ENCODE measurements around the gene LMF1.

The LMF1 gene

GRCh38 chr16:943971-944370 lies 26.8 kb downstream of the LMF1 start:
- H3K27ac ChIP-seq (ENCODE audit: low read depth, low read length) = no peak overlapping the region
- no peaks in the 10 kb centered on the region for H3K79me2 ChIP-seq (ENCODE audit: insufficient read depth, low read length)
- H3F3A ChIP-seq (ENCODE audit: insufficient read depth) = no peaks in the 10 kb centered on the region
- no peaks in the 10 kb centered on the region for H3K27me3 ChIP-seq (ENCODE audit: low read length)
- no peak overlapping the region for H3K4me2 ChIP-seq (ENCODE audit: low read depth, low read length, poor library complexity, severe bottlenecking)
- no peaks in the 10 kb centered on the region for H3K9me2 ChIP-seq (replicated peaks; ENCODE audit: insufficient read depth, low read length)
- no peak overlapping the region for H3K4me3 ChIP-seq (ENCODE audit: insufficient read depth, low read length, poor library complexity, severe bottlenecking)
- peaks cover 7% of the 10 kb centered on the region for H3K9me3 ChIP-seq (ENCODE audit: insufficient read depth, low read length)
- no peaks in the 10 kb centered on the region for H3K36me3 ChIP-seq (ENCODE audit: low read length)
- H4K20me1 ChIP-seq (ENCODE audit: low read depth, low read length) = no peaks in the 10 kb centered on the region
- H3K9ac ChIP-seq (ENCODE audit: low read length) = no peak overlapping the region
- TF ChIP-seq CTCF (IDR thresholded peaks at IDR 0.05; ENCODE audit: insufficient read depth, low read length, poor library complexity, severe bottlenecking) (no peak), EZH2phosphoT487 (conservative IDR thresholded peaks at IDR 0.05; ENCODE audit: low read length) (no peak)
- no peak overlapping the region for H2AFZ ChIP-seq (ENCODE audit: low read depth, low read length, severe bottlenecking)

DNA sequence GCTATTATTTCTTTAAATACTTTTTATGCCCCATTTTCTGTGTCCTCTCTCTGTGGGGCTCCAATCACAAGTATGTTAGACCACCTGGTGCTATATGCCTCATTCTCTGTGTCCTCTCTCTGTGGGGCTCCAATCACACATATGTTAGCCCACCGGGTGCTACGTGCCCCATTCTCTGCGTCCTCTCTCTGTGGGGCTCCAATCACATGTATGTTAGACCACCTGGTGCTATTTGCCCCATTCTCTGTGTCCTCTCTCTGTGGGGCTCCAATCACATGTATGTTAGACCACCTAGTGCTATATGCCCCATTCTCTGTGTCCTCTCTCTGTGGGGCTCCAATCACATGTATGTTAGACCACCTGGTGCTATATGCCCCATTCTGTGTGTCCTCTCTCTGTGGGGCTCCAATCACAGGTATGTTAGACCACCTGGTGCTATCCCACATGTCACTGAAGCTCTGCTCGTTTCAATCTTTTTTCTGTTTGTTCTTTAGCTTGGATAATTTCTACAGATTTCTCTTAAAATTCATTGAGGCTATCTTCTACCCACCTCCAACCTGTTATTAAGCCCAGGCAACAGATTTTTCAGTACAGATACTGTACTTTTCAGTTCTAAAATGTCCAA lies 28.2 kb downstream of the LMF1 start:
- Histone ChIP-seq H3F3A (ENCODE audit: insufficient read depth) (no peaks in the 10 kb centered on the region), H3K9me2 (replicated peaks; ENCODE audit: insufficient read depth, low read length) (no peaks in the 10 kb centered on the region), H3K4me3 (ENCODE audit: insufficient read depth, low read length, poor library complexity, severe bottlenecking) (no peak overlapping the region), H3K9ac (ENCODE audit: low read length) (no peak overlapping the region), H3K27me3 (ENCODE audit: low read length) (no peaks in the 10 kb centered on the region), H4K20me1 (ENCODE audit: low read depth, low read length) (no peaks in the 10 kb centered on the region), H2AFZ (ENCODE audit: low read depth, low read length, severe bottlenecking) (no peak overlapping the region), H3K4me2 (ENCODE audit: low read depth, low read length, poor library complexity, severe bottlenecking) (no peak overlapping the region), H3K36me3 (ENCODE audit: low read length) (no peaks in the 10 kb centered on the region), H3K9me3 (ENCODE audit: insufficient read depth, low read length) (peaks cover 7% of the 10 kb centered on the region), H3K79me2 (ENCODE audit: insufficient read depth, low read length) (no peaks in the 10 kb centered on the region), H3K27ac (ENCODE audit: low read depth, low read length) (no peak overlapping the region)
- TF ChIP-seq CTCF (IDR thresholded peaks at IDR 0.05; ENCODE audit: insufficient read depth, low read length, poor library complexity, severe bottlenecking) = no peak
- TF ChIP-seq EZH2phosphoT487 (conservative IDR thresholded peaks at IDR 0.05; ENCODE audit: low read length) = no peak

- H3K4me3 ChIP-seq (ENCODE audit: insufficient read depth, low read length, poor library complexity, severe bottlenecking) = no peak overlapping the region
- H3K9me3 ChIP-seq (ENCODE audit: insufficient read depth, low read length) = peaks cover 7% of the 10 kb centered on the region
- TF ChIP-seq CTCF (IDR thresholded peaks at IDR 0.05; ENCODE audit: insufficient read depth, low read length, poor library complexity, severe bottlenecking) = no peak
- TF ChIP-seq EZH2phosphoT487 (conservative IDR thresholded peaks at IDR 0.05; ENCODE audit: low read length) = no peak
- H3K36me3 ChIP-seq (ENCODE audit: low read length) = no peaks in the 10 kb centered on the region
- no peaks in the 10 kb centered on the region for H3K9me2 ChIP-seq (replicated peaks; ENCODE audit: insufficient read depth, low read length)
- no peak overlapping the region for H3K9ac ChIP-seq (ENCODE audit: low read length)
- H3F3A ChIP-seq (ENCODE audit: insufficient read depth) = no peaks in the 10 kb centered on the region
- H3K27me3 ChIP-seq (ENCODE audit: low read length) = no peaks in the 10 kb centered on the region
- H2AFZ ChIP-seq (ENCODE audit: low read depth, low read length, severe bottlenecking) = no peak overlapping the region
- no peak overlapping the region for H3K4me2 ChIP-seq (ENCODE audit: low read depth, low read length, poor library complexity, severe bottlenecking)
- H3K27ac ChIP-seq (ENCODE audit: low read depth, low read length) = no peak overlapping the region
- no peaks in the 10 kb centered on the region for H3K79me2 ChIP-seq (ENCODE audit: insufficient read depth, low read length)
- no peaks in the 10 kb centered on the region for H4K20me1 ChIP-seq (ENCODE audit: low read depth, low read length)
Observed at GRCh38 chr16:939941-940340, 30.8 kb downstream of the LMF1 start.

Data from SU-DHL-6 (cell line).